Measurements from ENCODE around the gene RFWD3. TPM values are rescaled to one million over a fixed set of nuclear protein-coding genes. Genes with fewer than 3 reads are reported as not detected.

The RFWD3 gene
- total and polyA plus RNA-seq, 9 donors = 8.2 to 25.0 (median 15.8) TPM

DNA sequence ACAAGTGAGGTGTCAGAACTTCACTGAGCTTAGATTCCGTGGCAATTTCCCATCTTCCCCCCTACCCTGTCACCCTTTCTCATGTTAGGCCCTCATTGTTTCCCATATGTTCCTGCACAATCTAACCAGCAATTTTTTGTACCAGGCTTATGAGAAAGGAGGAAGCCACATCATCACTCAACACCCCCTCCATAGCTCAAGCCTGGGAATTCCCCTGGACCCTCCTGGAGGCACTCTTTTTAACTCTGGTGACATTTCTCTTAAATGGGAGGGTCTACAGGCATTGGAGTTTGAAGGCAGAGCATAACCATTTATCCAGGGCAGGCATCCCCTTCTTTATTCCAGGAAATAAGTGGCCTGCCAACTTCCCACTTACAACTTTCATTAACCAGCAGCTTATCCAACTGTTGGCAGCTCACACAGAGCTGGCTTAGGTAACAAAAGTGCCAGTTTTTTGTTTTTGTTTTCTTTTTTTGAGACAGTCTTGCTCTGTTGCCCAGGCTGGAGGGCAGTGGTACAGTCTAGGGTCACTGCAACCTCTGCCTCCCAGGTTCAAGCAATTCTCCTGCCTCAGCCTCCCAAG is 49.4 kb downstream of the RFWD3 start:
- no peak overlapping the region for H3K27ac ChIP-seq
- H3K9me3 ChIP-seq = no peaks in the 10 kb centered on the region
- no peak for DNase-seq
- no peaks in the 10 kb centered on the region for H3K4me1 ChIP-seq (ENCODE audit: insufficient read depth)
- WGBS, 3 donors = 88 to 100% (median 96%) methylated on average over 1 of the region's 1 CpG
- intact Hi-C loops (cut with DNase I) = no loop called here
- no peak overlapping the region for H3K4me3 ChIP-seq
- no peaks in the 10 kb centered on the region for H3K27me3 ChIP-seq
- H3K36me3 ChIP-seq = no peaks in the 10 kb centered on the region
- TF ChIP-seq EP300 (IDR thresholded peaks at IDR 0.05) (no peak), POLR2A (IDR thresholded peaks at IDR 0.05) (no peak)
- TF ChIP-seq, protein P1, sequence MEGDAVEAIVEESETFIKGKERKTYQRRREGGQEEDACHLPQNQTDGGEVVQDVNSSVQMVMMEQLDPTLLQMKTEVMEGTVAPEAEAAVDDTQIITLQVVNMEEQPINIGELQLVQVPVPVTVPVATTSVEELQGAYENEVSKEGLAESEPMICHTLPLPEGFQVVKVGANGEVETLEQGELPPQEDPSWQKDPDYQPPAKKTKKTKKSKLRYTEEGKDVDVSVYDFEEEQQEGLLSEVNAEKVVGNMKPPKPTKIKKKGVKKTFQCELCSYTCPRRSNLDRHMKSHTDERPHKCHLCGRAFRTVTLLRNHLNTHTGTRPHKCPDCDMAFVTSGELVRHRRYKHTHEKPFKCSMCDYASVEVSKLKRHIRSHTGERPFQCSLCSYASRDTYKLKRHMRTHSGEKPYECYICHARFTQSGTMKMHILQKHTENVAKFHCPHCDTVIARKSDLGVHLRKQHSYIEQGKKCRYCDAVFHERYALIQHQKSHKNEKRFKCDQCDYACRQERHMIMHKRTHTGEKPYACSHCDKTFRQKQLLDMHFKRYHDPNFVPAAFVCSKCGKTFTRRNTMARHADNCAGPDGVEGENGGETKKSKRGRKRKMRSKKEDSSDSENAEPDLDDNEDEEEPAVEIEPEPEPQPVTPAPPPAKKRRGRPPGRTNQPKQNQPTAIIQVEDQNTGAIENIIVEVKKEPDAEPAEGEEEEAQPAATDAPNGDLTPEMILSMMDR (IDR thresholded peaks at IDR 0.05) = no peak

DNA sequence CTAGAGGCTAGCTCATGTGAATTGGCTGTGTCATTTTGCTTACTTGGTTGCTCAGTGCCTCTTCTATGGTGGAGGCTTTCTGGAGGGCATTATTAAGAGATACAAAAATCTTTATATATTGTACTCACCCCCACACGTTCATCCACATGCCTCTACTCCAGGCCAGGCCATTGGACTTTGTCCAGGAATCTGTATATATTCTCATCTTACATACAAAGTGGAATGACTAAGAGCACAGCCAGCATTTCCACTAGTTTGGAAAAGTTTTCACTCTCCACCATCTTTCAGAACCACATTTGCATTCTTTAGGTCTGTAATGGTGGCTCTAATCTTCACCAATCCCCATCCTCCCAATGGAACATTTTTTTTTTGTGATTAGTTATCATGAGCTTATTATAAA is 55.0 kb downstream of the RFWD3 start:
- no peak overlapping the region for H3K27ac ChIP-seq
- no peaks in the 10 kb centered on the region for H3K9me3 ChIP-seq
- H3K4me1 ChIP-seq (ENCODE audit: insufficient read depth) = no peaks in the 10 kb centered on the region
- intact Hi-C loops (cut with DNase I) = no loop called here
- 56 to 78% (median 59%) methylated on average over 1 of the region's 1 CpG for WGBS, 3 donors
- H3K4me3 ChIP-seq = no peak overlapping the region
- TF ChIP-seq, protein P1 (IDR thresholded peaks at IDR 0.05) = no peak
- TF ChIP-seq POLR2A (IDR thresholded peaks at IDR 0.05) (no peak), EP300 (IDR thresholded peaks at IDR 0.05) (no peak)
- H3K27me3 ChIP-seq = no peaks in the 10 kb centered on the region
- no peaks in the 10 kb centered on the region for H3K36me3 ChIP-seq
- DNase-seq = no peak

DNA sequence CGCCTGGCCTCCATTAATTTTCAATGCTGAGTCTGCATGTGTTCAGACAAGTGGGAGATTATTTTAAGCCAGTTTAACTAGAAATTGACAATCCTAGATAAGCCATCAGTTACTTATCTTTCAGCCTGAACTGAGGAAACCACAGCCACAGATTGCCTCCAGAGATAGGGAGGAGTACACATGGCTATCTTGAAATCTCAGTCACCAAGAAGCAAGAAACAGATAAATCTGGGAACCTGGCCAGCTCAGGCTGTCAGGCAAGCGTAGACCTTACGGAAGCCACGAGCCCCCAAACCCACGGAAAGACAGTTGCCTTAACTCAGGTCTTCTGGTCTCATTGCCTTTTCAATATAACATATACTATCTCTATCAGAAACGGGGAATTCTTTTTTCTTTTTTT is 57.7 kb downstream of the RFWD3 start:
- no peak for DNase-seq
- Histone ChIP-seq H3K27ac (no peak overlapping the region), H3K4me1 (ENCODE audit: insufficient read depth) (no peaks in the 10 kb centered on the region), H3K9me3 (no peaks in the 10 kb centered on the region), H3K4me3 (no peak overlapping the region), H3K36me3 (no peaks in the 10 kb centered on the region), H3K27me3 (no peaks in the 10 kb centered on the region)
- 89 to 93% (median 90%) methylated on average over 6 of the region's 6 CpGs for WGBS, 3 donors
- intact Hi-C loops (cut with DNase I) = no loop called here
- TF ChIP-seq POLR2A (IDR thresholded peaks at IDR 0.05) = no peak

DNA sequence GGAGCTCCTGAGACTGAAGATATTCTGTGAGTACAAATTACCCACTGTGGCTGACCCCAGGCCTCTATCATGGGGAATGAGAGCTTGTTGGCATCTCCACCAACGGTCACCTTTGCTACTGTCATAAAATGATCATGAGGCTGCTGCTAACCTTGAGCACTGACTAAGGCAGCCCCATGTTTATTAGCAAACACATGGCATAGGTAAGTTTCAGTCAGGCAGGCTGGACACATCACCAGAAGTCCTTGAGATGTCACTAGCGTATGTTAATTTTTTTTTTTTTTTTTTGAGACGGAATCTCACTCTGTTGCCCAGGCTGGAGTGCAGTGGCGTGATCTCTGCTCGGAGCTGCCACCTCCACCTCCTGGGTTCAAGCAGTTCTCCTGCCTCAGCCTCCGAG is 58.3 kb downstream of the RFWD3 start:
- 73 to 83% (median 81%) methylated on average over 6 of the region's 6 CpGs for WGBS, 3 donors
- Histone ChIP-seq H3K27ac (no peak overlapping the region), H3K27me3 (no peaks in the 10 kb centered on the region), H3K4me1 (ENCODE audit: insufficient read depth) (no peaks in the 10 kb centered on the region), H3K4me3 (no peak overlapping the region), H3K9me3 (no peaks in the 10 kb centered on the region), H3K36me3 (no peaks in the 10 kb centered on the region)
- TF ChIP-seq EP300 (IDR thresholded peaks at IDR 0.05) (no peak), POLR2A (IDR thresholded peaks at IDR 0.05) (no peak)
- TF ChIP-seq, protein P1 (IDR thresholded peaks at IDR 0.05) = no peak
- DNase-seq = no peak
- intact Hi-C loops (cut with DNase I) = no loop called here

DNA sequence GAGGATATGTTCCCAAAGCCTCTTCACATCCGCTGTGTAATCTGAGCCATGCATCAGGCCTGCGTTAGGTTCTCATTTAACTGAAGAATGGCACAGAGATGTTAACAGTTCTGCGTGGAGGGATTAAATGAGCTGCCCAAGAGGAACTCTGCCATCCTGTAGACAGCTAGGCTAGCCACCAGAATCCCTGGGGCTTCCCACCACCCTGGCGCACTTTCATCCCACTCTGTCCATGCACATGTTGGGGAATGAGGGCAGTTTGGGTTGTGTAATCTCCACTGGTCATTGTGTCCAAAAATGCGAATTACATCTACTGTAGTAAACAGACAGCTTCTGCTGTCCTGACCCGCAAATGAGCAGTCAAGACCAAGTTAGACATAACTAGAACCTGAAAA is 58.7 kb downstream of the RFWD3 start:
- Histone ChIP-seq H3K4me3 (no peak overlapping the region), H3K27me3 (no peaks in the 10 kb centered on the region), H3K4me1 (ENCODE audit: insufficient read depth) (peaks cover under 1% of the 10 kb centered on the region), H3K9me3 (no peaks in the 10 kb centered on the region), H3K27ac (no peak overlapping the region), H3K36me3 (no peaks in the 10 kb centered on the region)
- WGBS, 3 donors = 77 to 85% (median 78%) methylated on average over 6 of the region's 6 CpGs
- DNase-seq = no peak
- TF ChIP-seq, protein P1 (IDR thresholded peaks at IDR 0.05) = no peak
- TF ChIP-seq EP300 (IDR thresholded peaks at IDR 0.05) (no peak), POLR2A (IDR thresholded peaks at IDR 0.05) (no peak)
- intact Hi-C loops (cut with DNase I) = no loop called here
